Panc1 (cell line): ENCODE measurements around the gene MTX3.

Source experiments
- POLR2AphosphoS5 ChIP-seq: IDR thresholded peaks from 2 replicates; pipeline ENCODE4 v1.6.1; 2012; ENCODE audit warnings: mild to moderate bottlenecking, low read depth, low read length, moderate library complexity
- REST ChIP-seq, 2 experiments: IDR thresholded peaks; 2 replicates each; pipeline ENCODE4 v1.6.1; 2011 to 2012; ENCODE audit warnings: low read depth in 2 of 2, control low read depth in 1 of 2, low read length in 1 of 2, mild to moderate bottlenecking in 1 of 2, moderate library complexity in 1 of 2; ENCODE audit not compliant: insufficient read depth in 1 of 2
- SIN3A ChIP-seq: IDR thresholded peaks from 2 replicates; pipeline ENCODE4 v1.6.1; 2012; ENCODE audit warnings: low read depth, mild to moderate bottlenecking, low read length, moderate library complexity, borderline replicate concordance; ENCODE audit not compliant: insufficient read depth
- TF ChIP-seq, protein P1 (sequence below): fragments of 450-650 bp; IDR thresholded peaks from 2 replicates; pipeline ENCODE4 v1.5.1; 2017; ENCODE audit warnings: mild to moderate bottlenecking

DNA sequence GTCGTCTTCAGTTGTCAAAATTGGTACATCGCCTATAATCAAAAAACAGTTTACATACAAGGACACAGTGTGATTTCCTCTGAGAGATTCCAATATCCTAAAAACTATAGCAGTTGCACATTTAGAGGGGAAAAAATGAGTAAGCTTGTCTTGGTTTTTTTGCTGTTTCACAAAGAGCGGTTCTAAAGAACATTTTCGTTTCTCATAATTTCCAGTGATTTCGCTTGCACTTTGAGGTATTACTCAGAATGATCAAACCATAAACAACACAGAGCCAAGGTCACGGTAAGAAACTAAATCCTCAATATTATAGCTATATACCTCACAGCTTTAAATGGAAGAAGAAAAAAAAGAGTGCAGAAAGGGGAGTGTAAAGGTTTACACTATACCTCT lies 861 bp downstream of the MTX3 start:
- TF ChIP-seq POLR2AphosphoS5 (no peak), REST (IDR thresholded peaks at IDR 0.05; ENCODE audit: insufficient read depth in 1 of 2, low read depth in 2 of 2, low read length in 1 of 2) (no peak), SIN3A (no peak)
- TF ChIP-seq, protein P1, sequence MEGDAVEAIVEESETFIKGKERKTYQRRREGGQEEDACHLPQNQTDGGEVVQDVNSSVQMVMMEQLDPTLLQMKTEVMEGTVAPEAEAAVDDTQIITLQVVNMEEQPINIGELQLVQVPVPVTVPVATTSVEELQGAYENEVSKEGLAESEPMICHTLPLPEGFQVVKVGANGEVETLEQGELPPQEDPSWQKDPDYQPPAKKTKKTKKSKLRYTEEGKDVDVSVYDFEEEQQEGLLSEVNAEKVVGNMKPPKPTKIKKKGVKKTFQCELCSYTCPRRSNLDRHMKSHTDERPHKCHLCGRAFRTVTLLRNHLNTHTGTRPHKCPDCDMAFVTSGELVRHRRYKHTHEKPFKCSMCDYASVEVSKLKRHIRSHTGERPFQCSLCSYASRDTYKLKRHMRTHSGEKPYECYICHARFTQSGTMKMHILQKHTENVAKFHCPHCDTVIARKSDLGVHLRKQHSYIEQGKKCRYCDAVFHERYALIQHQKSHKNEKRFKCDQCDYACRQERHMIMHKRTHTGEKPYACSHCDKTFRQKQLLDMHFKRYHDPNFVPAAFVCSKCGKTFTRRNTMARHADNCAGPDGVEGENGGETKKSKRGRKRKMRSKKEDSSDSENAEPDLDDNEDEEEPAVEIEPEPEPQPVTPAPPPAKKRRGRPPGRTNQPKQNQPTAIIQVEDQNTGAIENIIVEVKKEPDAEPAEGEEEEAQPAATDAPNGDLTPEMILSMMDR, result no peak
